ENCODE data around the gene PGRMC1.

GRCh38 chrX:119228512-119229252 is 7.4 kb upstream of the PGRMC1 start:
- TF ChIP-seq POLR2A (IDR thresholded peaks at IDR 0.05) (no peak), CTCF (IDR thresholded peaks at IDR 0.05) (no peak), EP300 (IDR thresholded peaks at IDR 0.05) (no peak), POLR2AphosphoS5 (IDR thresholded peaks at IDR 0.05) (no peak)
